ENCODE data around the gene PLXNA2.
A peak's percentile ranks its signal among the peaks of the same experiment; 100 is the strongest.

The PLXNA2 gene, protein sequence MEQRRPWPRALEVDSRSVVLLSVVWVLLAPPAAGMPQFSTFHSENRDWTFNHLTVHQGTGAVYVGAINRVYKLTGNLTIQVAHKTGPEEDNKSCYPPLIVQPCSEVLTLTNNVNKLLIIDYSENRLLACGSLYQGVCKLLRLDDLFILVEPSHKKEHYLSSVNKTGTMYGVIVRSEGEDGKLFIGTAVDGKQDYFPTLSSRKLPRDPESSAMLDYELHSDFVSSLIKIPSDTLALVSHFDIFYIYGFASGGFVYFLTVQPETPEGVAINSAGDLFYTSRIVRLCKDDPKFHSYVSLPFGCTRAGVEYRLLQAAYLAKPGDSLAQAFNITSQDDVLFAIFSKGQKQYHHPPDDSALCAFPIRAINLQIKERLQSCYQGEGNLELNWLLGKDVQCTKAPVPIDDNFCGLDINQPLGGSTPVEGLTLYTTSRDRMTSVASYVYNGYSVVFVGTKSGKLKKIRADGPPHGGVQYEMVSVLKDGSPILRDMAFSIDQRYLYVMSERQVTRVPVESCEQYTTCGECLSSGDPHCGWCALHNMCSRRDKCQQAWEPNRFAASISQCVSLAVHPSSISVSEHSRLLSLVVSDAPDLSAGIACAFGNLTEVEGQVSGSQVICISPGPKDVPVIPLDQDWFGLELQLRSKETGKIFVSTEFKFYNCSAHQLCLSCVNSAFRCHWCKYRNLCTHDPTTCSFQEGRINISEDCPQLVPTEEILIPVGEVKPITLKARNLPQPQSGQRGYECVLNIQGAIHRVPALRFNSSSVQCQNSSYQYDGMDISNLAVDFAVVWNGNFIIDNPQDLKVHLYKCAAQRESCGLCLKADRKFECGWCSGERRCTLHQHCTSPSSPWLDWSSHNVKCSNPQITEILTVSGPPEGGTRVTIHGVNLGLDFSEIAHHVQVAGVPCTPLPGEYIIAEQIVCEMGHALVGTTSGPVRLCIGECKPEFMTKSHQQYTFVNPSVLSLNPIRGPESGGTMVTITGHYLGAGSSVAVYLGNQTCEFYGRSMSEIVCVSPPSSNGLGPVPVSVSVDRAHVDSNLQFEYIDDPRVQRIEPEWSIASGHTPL (N-terminal part only)

DNA sequence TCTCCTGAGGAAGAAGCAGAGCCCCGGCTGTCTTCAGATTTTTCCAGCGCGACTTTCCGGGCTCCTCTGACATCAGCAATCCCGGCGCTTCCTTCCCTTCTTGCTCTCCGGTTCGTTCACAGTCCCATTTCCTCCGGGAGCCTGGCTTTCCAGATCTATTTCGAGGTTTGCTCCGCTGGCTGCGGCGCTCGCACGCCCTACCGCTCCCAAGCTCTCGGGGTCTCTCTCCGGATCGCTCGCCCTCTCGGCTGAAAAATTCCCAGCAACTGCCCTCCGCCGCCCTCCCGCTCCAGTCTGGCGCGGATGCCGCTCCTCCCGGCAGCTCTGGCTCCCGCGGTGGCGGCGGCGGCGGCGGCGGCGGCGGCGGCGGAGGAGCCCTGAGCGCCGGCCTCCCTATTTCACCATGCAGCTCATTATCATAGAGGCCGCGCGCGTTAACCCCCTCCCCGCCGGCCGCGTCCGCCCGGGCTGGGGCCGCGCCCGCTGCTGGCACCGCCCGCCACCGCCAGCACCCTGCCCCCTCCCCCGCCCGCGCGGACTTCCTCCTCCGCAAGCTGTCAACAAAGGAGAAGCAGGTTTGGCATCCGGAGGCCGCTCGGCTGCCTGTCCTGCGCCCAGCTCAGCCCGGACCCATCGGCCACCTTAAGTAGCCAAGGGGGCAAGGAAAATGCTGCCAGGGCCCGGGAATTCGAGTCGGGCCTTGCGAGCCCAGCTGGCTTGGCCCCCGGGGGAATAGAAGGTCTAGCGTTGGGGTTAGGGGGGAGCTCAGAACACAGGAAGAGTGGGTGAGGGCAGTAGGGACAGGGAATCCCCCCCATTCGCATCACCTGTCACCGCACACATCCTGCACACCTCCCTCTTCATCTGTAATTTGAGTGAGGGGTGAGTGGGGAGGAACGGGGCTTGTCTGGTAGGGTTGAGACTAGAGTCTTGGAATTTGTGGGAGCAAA is at the start of gene PLXNA2:
PLXNA2 (minus strand) TSS at position 418 of the 950 bp plus-strand sequence. CDS start 26,462 bp downstream, outside the sequence.
- peak; percentile 66 to 77 for DNase-seq

DNA sequence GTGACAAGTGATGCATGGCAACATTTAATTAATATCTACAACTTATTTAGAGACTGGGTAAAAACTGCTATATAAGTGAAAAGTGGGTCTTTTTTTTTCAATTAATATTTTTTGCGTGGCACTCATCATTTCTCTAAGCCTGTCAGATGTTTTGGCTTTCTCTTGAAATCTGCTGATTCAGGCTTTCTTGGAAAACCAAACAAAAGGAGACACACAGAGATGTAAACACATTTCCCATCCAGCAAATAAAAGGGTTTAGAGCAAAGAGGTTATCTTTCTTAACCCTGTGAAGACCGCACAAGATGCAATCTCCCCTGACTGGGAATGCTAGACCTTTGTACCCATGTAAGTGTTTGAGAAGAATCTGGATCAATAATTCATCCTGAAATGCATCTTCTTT is 48.7 kb upstream of the PLXNA2 start:
- no peak for DNase-seq

DNA sequence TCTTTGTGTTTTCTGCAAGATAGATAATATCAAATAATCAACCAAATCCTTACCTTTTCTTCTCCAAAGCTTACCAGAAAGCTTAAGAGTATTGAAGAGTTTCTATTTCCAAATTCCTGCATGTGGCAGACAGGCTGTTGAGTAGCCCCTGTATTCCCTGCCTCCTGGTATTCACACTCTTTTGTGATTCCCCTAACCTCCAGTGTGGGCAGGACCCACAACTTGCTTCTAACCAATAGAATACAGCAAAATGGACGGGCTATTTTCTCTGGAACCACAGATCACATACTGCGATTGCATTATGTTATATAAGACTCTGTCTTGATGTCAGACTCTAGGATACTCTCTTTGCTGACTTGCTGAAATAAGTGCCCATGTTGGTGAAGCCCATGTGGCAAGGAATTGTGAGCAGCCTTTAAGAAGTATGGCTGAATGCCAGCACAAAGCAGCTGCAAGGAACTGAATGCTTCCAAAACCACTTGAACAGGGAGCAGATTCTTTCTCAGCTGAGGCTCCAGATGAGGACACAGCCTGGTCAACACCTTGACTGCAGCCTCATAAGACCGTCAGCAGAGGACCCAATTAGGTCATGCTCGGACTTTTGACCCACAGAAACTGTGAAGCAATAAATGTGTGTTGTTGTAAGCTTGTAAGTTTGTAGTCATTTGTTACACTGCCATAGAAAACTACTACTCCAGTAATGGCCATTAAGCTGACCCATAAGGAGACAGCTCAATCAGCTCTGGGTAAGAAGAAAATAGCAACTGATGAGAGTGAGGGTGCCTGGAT is 47.9 kb upstream of the PLXNA2 start:
- no peak for DNase-seq

DNA sequence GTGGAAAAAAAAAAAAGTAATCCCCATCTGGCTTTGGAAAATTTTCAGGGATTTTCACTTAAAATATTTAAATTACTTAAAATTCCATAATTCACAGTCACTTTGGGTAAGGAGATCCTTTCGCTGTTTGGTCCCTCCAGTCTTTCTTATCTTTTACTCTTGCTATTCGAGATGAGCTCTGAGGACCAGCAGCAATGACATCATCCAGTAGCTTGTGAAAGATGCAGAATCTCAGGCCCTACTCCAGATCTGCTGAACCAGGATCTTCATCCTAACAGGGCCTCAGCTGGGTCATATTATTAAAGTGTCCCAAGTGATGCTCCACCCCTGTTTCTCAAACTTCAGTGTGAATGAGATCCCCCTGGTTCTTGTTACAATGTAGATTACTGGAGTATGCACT is 46.9 kb upstream of the PLXNA2 start:
- DNase-seq: no peak

DNA sequence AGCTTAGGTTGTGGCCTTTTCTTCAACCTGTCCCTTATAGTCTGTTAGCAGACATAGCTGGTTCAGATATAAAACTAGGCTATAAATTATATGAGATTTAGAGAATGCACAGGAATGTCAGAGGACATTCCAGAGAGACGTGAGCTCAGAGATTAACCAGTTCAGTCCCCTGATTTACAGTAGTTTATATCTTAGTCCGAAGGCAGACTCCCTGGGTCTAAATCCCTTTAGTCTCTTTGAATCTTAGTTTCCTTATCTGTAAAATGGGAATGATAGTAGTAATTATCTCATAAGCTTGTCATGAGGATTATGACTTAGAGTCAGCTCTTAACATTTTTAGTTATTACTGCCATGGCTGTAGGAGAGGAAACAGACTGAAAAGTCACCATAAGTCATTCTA is 45.5 kb upstream of the PLXNA2 start:
- no peak for DNase-seq

DNA sequence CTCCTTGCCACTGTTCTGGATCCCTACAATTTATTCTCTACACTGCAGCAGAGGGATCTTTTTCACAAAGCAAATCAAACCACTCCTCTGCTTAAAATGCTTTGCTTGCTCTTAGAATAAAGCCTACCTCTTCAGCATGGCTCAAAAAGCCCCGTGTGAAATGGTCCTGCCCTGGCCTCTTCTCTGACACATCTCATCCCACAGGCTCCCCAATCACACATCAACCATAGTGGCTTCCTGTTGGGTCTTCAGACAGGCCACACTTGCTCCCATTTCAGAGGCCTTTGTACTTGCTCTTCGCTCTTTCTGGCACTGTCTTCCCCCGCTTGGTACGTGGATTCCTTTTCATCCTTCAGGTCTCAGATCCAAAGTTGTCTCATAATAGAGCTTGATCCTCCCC is 44.3 kb upstream of the PLXNA2 start:
- no peak for DNase-seq

DNA sequence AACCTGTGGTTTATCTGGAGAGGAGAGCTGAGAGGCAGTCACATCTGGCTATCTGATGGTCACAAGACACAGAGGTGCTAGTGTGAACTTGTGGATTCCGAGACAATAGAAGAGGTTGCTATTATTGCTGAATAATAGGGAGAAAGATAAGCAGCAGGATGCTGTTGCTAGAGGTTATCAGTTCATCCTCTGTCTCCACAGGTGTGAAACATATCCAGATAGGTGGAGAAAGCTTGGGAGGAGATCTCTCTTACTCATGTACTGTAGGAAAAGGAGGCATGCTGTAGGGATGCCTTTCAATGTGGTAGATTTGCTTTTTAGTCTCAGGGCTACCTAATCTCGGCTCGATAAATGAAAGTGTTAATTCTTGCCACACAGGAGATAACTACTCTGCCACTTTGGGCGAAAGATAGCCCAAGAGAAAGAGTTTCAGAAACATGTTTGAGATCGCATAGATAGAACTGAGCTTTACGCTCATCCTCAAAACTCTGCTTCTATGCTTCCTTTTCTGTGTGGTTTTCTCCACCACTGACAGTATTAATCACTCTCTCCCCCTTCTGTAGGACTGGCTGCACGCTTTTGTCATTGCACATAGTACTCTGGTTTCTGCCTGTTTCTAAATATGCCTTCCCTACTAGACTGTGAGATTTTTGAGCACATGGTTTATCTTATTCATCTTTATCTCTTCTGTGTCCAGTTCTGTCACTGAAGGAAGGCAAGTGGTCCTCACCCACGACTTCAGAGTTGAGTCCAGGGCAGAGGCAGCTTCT is 36.7 kb upstream of the PLXNA2 start:
- DNase-seq: no peak

DNA sequence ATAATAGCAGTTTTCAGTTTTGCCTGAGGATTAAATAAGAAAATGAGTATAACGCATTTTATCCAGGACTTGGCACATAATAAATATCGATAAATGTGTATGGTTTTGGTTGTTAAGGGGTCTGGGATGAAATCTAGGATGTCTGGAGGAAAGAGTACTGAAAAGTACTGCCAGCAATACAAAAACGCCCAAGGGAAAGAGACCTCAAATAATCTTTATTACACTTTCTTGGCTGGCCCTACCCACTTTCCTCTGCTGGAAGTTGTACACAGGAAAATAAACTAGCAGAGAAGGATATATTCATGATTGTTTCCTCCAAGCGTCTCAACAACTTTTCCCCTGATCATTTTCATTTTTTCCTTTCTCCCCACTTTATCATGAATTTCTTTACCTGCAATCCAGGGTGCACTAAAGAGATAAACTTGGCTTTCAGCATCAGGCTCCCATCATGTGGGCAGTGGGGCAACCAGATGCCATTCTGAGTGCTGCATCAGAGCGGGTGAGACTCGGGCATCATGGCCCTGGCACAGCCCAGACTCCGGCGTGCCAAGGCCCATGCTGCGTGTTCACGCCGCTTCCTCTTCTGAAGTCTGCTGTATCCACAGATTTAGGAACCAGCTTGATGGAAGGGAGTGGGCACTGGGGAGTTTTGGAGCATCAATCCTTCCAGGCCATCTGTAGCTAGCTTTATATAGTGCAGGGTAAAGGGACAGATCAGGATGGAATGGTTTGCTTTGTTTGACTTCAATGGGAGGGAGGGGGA is 35.8 kb upstream of the PLXNA2 start:
- no peak for DNase-seq

DNA sequence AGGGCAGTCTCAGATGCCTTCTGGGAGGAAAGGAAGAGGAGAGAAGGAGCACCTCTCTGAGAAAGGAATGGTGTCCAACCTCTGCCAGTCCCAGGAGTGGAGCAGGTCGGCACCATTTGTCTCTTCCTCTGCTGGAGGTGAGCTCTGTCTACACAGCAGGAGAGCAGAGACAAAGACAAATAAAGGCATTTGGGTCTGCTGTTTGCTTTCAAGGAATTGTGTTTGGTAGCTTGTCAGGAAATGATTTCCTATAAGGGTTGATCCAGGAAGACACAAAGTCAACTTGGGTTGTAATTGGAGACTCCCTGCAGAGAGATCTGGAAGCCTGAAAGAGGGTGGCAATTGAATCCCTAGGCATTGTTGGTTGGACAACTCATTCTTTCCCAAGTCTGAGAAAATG is 34.5 kb upstream of the PLXNA2 start:
- DNase-seq: no peak

DNA sequence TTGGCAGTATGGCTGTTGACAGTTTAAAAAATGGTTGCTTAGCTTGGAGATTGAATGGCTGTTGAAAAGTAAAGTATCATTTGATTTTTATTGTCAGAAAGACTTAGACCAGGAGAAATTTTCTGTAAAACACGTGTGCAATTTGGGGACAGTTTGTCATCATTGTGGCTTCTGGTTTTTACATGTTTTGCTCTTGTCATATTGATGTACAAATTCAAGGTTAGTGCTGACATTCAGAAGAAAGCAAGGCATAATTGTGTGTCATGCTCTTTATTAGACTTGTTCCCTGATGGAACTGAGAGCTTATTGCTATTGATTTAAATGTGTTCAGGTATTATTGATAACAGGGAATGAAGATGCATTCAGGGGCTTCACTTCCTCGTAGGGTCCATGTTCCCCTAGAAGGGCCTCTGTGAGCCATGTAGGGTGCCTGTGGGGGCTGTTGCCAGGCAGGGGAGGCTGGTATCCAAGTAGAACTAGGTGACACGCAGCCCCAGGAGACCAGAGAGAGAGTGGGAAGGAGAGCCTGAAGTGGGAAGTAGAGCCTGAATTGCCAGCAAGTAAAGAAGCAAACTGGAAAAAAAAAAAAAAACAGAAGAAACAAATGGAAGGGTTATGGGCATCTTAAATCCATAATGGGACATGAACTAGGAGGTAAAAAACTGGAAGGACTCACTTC is 32.7 kb upstream of the PLXNA2 start:
- no peak for DNase-seq

DNA sequence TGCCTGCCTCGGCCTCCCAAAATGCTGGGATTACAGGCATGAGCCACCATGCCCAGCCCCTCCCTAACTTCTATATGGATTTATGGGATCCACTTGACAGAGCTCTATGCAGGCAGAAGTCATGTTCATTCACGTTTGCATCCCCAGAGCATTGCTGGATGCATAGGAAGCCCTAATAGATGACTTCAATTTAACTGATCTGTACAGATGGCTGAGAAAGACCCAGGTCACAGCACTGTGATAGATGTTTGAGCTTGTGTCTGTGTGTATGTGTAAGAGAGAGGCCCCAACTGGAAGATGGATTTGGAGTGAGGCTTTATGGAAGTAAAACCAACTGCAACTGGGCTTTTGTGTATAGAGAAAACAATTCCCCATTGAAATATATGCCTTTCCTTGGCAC is 30.9 kb upstream of the PLXNA2 start:
- no peak for DNase-seq

DNA sequence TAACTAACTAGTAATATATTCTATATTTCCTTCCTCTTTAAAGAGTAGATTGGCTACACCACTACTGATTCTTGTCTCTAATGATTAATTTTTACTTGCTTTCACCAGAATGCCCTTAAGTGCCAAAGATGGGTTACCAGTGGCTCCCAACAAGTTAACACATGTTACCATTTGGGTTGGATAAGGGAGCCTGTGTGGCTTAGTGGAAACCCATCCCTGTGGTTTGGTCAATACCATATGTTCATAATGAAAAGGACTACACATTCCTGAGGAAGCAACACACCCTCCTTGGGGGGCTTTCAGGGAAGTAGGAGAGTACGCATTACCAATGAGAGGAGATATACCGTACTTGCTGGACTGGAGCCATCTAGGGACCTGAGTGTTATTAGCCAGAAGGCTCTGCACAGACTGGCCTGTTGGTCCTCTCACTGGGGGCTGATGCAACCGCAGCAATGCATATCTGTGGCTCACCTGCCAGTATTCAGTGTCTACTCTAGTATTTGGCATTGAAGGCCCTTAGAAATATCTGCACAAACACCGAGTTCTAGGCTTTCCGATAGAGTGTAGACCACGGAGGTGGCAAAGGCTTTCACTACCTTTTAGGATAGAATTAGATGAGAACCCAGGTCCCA is 29.3 kb upstream of the PLXNA2 start:
- DNase-seq: no peak

DNA sequence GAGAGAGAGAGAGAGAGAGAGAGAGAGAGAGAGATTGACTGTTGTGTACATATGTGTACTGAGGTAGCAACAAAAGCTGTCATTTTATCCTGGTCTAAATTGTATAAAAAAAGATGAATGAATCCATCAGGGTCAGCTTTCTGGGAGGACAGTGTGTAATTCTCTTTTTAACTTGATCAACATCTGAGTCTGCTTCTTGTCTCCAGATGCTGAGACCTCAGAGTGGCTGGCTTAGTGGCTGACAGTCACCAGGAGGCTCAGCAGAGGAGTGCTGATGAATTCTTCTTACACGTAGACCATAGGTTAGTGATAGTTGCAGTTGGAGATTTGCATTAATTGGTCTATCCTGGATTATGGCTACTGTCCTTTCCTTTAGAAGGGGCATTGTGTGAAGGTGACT is 28.5 kb upstream of the PLXNA2 start:
- no peak for DNase-seq

DNA sequence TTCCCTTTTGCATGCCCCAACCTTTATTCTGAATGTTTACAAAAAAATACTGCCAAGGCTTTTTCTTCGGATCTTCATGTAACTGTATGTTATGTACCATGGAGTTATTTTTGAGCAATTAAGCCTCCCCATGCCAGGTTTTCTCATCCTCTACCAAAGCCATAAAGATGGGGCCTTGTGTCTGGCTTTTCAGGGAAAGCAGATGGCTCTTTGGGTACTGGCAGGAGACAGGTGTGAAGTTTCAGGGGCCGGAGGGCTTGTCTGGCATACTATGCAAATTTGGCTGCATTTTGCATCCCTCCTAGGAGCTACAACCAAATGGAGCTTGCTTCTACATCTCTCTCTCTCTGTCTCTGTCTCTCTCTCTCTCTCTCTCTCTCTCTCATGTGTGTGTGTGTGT is 28.1 kb upstream of the PLXNA2 start:
- no peak for DNase-seq

DNA sequence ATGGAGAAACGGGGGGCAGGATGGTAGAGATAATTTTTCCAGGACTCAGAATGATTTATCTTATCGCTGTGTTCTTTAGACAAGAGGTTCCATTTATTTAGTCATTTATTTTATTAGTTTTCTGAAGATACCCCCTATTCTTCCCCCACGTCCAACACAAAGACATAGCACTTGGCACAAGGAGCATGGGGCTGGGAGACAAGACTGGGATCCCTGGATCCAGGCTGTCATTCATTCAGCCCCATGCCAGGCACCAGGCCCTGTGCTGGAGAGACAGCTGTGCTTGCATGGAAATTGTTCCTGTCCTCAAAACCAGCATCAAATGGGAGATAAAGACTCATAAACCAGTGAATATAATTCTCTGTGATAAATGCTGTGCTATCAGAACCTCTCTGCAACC is 27.1 kb upstream of the PLXNA2 start:
- no peak for DNase-seq

DNA sequence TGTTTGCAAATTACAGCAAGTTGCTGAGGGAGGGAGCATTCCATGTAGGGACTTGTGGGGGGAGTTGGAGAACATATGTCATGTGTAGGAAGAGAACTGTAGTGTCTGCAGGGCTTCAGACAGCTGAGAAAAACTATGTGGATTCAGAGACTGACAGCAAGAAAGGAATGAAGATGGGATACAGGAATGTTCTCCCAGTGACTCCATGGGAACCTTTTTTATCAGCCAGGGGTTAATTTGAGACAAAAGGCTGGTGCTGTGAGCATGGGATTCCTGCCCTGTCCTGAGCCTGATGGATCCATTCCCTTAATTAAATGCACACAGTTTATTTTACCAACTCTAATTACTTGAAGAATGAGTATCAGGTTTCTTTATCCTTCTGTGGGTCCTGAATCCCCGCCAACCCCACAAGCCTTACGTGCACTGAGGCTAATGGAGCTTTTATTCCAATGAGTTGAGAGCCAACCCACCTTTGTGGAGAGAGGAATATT is 26.5 kb upstream of the PLXNA2 start:
- no peak for DNase-seq

DNA sequence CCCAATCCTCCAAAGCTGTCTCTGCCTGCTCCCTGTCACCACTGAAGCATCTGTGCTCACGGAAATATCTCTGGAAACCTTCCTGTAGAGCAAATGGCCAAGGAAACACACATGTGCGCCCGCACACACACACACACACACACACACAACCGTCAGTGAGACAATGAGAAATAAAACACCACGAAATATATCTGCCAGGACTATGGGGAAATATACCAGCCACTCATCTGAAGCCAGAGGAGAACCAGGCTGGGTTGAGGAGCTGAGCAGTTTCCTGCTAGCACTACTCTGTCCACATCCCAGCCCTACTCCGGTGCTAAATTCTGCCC is 25.1 kb upstream of the PLXNA2 start:
- DNase-seq: no peak

DNA sequence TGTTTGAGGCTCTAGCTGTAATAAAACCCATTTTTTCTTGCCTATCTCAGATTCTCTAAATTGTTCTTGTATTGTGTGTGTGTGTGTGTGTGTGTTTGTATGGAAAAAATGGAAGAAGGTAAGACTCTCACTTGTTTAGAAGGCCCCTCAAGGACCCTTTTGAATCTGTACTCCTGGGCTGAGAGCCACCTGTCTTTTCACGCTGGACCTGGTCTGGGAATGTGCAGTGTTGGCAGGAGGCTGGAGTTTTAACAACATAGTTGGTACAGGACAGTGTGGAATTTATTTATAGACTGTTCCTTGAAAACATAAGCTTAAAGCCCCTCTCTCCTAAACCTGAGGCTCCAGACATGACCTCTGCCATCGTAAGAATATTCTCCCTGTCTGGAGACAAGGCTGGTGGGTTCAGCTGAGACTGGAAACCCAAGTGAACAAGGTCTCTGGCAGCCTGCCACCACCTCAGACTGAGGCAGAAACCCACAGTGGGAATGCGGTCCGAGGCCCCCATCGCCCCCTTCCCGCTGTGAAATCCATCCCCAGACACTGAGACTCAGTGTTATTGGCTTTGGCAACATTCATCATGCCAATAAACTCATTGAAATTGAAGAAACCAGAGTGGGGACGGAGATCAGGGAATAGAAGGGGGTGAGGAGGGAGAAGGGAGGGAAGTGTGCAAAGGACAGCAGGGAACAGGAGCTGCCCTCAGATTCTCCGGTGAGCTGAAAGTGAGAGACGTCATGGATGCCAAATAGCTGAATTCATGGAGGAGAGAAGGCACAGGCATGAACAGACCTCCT is 24.6 kb upstream of the PLXNA2 start:
- DNase-seq: no peak

All from SHP77 (cell line).